Measurements from ENCODE around the gene RRAGA. TPM values are rescaled to one million over a fixed set of nuclear protein-coding genes. Genes with fewer than 3 reads are reported as not detected.

Gene RRAGA
- total RNA-seq, 1 experiment from 2014 or later = 56.4 TPM

DNA sequence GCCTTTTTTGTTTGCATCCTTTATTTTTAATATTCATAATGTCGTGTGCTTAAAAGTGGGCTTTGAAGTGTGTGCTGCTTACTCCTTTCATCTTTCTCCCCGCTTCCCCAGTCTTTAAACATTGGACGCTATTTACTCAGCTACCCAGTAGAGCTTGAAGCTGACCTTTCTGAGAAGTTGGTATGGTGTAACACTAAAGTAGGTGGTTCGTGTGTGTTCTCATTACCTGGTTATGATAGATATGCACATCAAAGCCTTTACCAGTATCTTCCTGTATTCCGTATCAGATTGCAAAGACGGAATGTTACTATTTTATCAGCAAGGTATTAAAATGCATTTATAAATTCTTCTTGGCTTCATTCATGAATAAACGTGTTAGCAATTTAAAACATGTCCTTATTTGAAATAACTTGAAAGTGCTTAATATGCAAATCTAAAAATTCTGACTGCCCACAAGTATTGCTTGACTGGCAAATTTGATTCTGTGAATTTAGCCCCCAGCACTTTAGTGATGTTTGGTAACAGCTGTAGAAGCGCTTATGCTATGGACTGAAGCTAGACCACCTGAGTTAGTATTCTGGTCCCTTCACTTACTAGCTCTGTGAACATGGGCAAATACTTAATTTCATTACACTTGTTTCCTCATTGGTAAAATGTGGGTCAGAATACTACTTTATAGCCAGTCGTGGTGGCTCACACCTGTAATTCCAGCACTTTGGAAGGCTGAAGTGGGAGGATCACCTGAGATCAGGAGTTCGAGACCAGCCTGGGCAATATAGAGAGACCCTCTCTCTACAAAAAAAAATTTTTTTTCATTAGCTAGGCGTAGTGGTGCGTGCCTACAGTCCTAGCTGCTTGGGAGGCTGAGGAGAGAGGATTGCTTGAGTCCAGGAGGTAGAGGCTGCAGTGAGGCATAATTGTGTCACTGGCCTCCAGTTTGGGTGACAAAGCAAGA, 1.7 kb downstream of the RRAGA start:
- Mint-ChIP-seq H3K9me3 (no peaks in the 10 kb centered on the region), H3K27ac (no peak overlapping the region), H3K27me3 (ENCODE audit: low read depth) (no peaks in the 10 kb centered on the region), H3K36me3 (ENCODE audit: insufficient read depth in 1 of 3, low read depth in 3 of 3) (peaks cover 0 to 8% (median 6%) of the 10 kb centered on the region in 3 experiments; a peak in 5 of 7 replicates), H3K4me1 (peaks cover 28 to 35% of the 10 kb centered on the region in 2 experiments), H3K4me3 (peak overlapping the region; percentile 81 to 93)
- no peak overlapping the region for H3K4ac ChIP-seq (ENCODE audit: low read depth, low read length)
- H2BK120ac ChIP-seq (ENCODE audit: low read depth, low read length, poor library complexity, severe bottlenecking) = no peak overlapping the region
- peaks cover 13% of the 10 kb centered on the region for H3K23me2 ChIP-seq (ENCODE audit: insufficient read length, low read depth, low read length, poor library complexity, severe bottlenecking)
- no peak overlapping the region for H3K23ac ChIP-seq (ENCODE audit: insufficient read length, low read depth, low read length)
- H2AK5ac ChIP-seq (ENCODE audit: insufficient read length, low read length) = no peak overlapping the region
- H4K20me1 ChIP-seq (ENCODE audit: control insufficient read depth, insufficient read depth, insufficient read length) = peaks cover 4% of the 10 kb centered on the region
- H4K5ac ChIP-seq (ENCODE audit: insufficient read length, low read depth, low read length) = no peak overlapping the region
- H3K18ac ChIP-seq (ENCODE audit: insufficient read length, low read depth, low read length) = no peak overlapping the region
- no peak overlapping the region for H4K91ac ChIP-seq (ENCODE audit: insufficient read length, low read depth, low read length)
- H3K56ac ChIP-seq (ENCODE audit: insufficient read length, low read depth, low read length) = no peak overlapping the region
- H3T11ph ChIP-seq (ENCODE audit: low read length) = no peak overlapping the region
- H3K9me3 ChIP-seq (ENCODE audit: control insufficient read depth, low read depth, low read length) = no peaks in the 10 kb centered on the region
- peaks cover 5% of the 10 kb centered on the region; the same call in 1 of the 2 replicates for H3K4me1 ChIP-seq (ENCODE audit: insufficient read depth, low read length)
- TF ChIP-seq, protein P1, sequence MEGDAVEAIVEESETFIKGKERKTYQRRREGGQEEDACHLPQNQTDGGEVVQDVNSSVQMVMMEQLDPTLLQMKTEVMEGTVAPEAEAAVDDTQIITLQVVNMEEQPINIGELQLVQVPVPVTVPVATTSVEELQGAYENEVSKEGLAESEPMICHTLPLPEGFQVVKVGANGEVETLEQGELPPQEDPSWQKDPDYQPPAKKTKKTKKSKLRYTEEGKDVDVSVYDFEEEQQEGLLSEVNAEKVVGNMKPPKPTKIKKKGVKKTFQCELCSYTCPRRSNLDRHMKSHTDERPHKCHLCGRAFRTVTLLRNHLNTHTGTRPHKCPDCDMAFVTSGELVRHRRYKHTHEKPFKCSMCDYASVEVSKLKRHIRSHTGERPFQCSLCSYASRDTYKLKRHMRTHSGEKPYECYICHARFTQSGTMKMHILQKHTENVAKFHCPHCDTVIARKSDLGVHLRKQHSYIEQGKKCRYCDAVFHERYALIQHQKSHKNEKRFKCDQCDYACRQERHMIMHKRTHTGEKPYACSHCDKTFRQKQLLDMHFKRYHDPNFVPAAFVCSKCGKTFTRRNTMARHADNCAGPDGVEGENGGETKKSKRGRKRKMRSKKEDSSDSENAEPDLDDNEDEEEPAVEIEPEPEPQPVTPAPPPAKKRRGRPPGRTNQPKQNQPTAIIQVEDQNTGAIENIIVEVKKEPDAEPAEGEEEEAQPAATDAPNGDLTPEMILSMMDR (conservative IDR thresholded peaks at IDR 0.05) = no peak
- no peak overlapping the region for H2BK5ac ChIP-seq (ENCODE audit: insufficient read length, low read length)
- no peak overlapping the region for H2BK20ac ChIP-seq (ENCODE audit: low read depth, low read length, poor library complexity, severe bottlenecking)
- no CpG with 5 or more reads among the region's 12 CpGs for WGBS (ENCODE audit: extremely low coverage, insufficient read length, low lambda C conversion rate)
- H3K27ac ChIP-seq (ENCODE audit: insufficient read length, low read depth, low read length) = no peak overlapping the region
- no peak overlapping the region for H4K8ac ChIP-seq (replicated peaks; ENCODE audit: insufficient read length, low read depth, low read length)
- H3K79me2 ChIP-seq (ENCODE audit: insufficient read depth, low read length) = no peaks in the 10 kb centered on the region
- no peaks in the 10 kb centered on the region for H3K27me3 ChIP-seq (ENCODE audit: insufficient read depth, low read length)
- no peak overlapping the region for H2AFZ ChIP-seq (ENCODE audit: low read length)
- no peak overlapping the region for H2BK12ac ChIP-seq (ENCODE audit: insufficient read length, low read depth, low read length)
- no peak overlapping the region for H3K14ac ChIP-seq (ENCODE audit: insufficient read depth, low read length)
- H2BK15ac ChIP-seq (ENCODE audit: low read depth, low read length) = no peak overlapping the region
- no peak overlapping the region for H3K9ac ChIP-seq (ENCODE audit: extremely low read depth, insufficient read length, low read length)
- peak overlapping the region; percentile 90 for H3K4me2 ChIP-seq (ENCODE audit: insufficient read depth, insufficient read length, low read length)
- no peak for DNase-seq
- H3K79me1 ChIP-seq (ENCODE audit: insufficient read depth, low read depth, low read length, poor library complexity, severe bottlenecking) = no peaks in the 10 kb centered on the region

All from H9 (cell line).